Astrocyte (in vitro differentiated cells and primary cell): ENCODE data around the gene PTPRN2. TPM values are rescaled to one million over a fixed set of nuclear protein-coding genes. Genes with fewer than 3 reads are reported as not detected.

ENCODE experiments used
- DNase-seq: peaks from one replicate; pipeline ENCODE4 v3.0.0-alpha.2; 2010; ENCODE audit warnings: low read depth
- FAIRE-seq: peaks from 2 replicates; lab custom pipeline; 2011; peaks lifted over from hg19 to GRCh38; lab: Jason Lieb, UNC
- H2AFZ ChIP-seq: 2 replicates; pipeline ENCODE4 v1.6.0; 2012; ENCODE audit warnings: low read depth, low read length, inconsistent platforms
- H3K27ac ChIP-seq: 2 replicates; pipeline ENCODE4 v1.5.1; 2011; ENCODE audit warnings: low read depth, low read length, inconsistent platforms
- H3K27me3 ChIP-seq: 2 replicates; pipeline ENCODE4 v1.6.0; 2011; ENCODE audit warnings: low read length, inconsistent platforms; ENCODE audit not compliant: insufficient read depth
- H3K36me3 ChIP-seq: 2 replicates; pipeline ENCODE4 v1.5.1; 2011; ENCODE audit warnings: low read length, inconsistent platforms; ENCODE audit not compliant: insufficient read depth
- H3K4me1 ChIP-seq: 2 replicates; pipeline ENCODE4 v1.5.1; 2011; ENCODE audit warnings: low read length, inconsistent platforms; ENCODE audit not compliant: insufficient read depth
- H3K4me2 ChIP-seq: 2 replicates; pipeline ENCODE4 v1.6.0; 2012; ENCODE audit warnings: low read length, inconsistent platforms
- H3K4me3 ChIP-seq: 2 replicates; pipeline ENCODE4 v1.5.1; 2011; ENCODE audit warnings: low read depth, mild to moderate bottlenecking, low read length, inconsistent platforms; ENCODE audit not compliant: insufficient read depth
- H3K79me2 ChIP-seq: 2 replicates; pipeline ENCODE4 v1.6.0; 2012; ENCODE audit warnings: mild to moderate bottlenecking, low read length, inconsistent platforms; ENCODE audit not compliant: insufficient read depth
- H3K9ac ChIP-seq: 2 replicates; pipeline ENCODE4 v1.6.0; 2012; ENCODE audit warnings: mild to moderate bottlenecking, low read length, inconsistent platforms
- H3K9me3 ChIP-seq: 2 replicates; pipeline ENCODE4 v1.5.1; 2012; ENCODE audit warnings: low read depth, mild to moderate bottlenecking, low read length, inconsistent platforms; ENCODE audit not compliant: insufficient read depth
- H4K20me1 ChIP-seq: 2 replicates; pipeline ENCODE4 v1.6.0; 2012; ENCODE audit warnings: low read length, inconsistent platforms; ENCODE audit not compliant: insufficient read depth
- H3K27ac Mint-ChIP-seq: one replicate; pipeline ENCODE4 v1.8.0; 2021; ENCODE audit warnings: mild to moderate bottlenecking, mixed read lengths; ENCODE audit not compliant: unreplicated experiment
- H3K27me3 Mint-ChIP-seq: one replicate; pipeline ENCODE4 v1.8.0; 2021; ENCODE audit warnings: low read depth, mixed read lengths; ENCODE audit not compliant: unreplicated experiment
- H3K36me3 Mint-ChIP-seq: one replicate; pipeline ENCODE4 v1.8.0; 2021; ENCODE audit warnings: low read depth, mixed read lengths; ENCODE audit not compliant: unreplicated experiment
- H3K4me1 Mint-ChIP-seq: one replicate; pipeline ENCODE4 v1.8.0; 2021; ENCODE audit warnings: low read depth, mixed read lengths; ENCODE audit not compliant: unreplicated experiment
- H3K4me3 Mint-ChIP-seq: one replicate; pipeline ENCODE4 v1.8.0; 2021; ENCODE audit warnings: mild to moderate bottlenecking, moderate library complexity, mixed read lengths; ENCODE audit not compliant: unreplicated experiment
- H3K9me3 Mint-ChIP-seq: one replicate; pipeline ENCODE4 v1.8.0; 2021; ENCODE audit warnings: mild to moderate bottlenecking, mixed read lengths; ENCODE audit not compliant: unreplicated experiment
- EZH2 ChIP-seq: IDR thresholded peaks from 2 replicates; pipeline ENCODE4 v1.6.1; 2012; ENCODE audit warnings: mild to moderate bottlenecking, low read length, inconsistent platforms; ENCODE audit not compliant: insufficient read depth
- total RNA-seq: library from RNA; stranded (reverse); gene quantifications from 2 replicates; pipeline ENCODE4 v1.2.1, GENCODE V29; 2021
- TF ChIP-seq, protein P1 (sequence below): IDR thresholded peaks from 2 replicates; pipeline ENCODE4 v1.5.1; 2011; ENCODE audit warnings: low read depth, mild to moderate bottlenecking, inconsistent platforms, low read length, moderate library complexity; ENCODE audit not compliant: insufficient read depth

Gene PTPRN2
- total RNA-seq, 1 donor from 2014 or later, result 0.09 TPM

DNA sequence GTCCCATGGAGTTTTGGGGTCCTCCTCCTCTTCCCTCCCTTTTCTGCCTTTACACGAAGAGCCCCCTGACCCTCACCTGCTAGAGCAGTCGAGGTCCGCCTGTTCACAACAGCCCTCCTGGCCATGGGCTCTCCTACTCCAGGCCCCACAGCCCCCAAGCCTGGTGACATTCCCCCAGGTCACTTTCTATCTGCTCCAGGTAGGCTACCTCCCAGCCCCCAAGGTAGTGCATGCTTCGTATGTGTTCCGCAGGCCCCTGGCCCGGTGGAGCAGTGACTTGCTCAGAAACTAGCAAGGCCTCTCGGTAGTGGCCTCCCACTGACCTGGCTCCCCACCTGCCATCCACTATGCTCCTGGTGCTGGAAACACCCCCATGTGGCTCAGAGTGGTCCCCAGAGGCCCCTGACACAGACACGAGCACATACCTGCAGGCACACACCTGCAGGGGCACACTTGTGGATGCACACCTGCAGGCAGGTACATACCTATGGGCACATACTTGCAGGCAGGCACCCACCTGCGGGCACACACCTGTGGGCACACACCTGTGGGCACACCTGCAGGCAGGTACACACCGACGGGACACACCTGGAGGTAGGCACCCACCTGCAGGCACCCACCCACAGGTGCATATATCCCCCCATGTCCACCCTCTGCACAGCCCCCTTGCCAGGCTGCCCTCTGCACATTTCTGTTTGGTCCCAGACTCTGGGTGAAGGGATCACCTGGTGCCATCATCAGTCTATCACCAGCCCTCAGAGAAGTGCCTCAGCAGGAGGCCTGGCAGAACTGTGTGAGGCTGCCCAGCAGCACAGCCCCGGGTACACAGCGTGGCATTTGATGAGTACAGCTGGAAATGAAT is 322.5 kb downstream of the PTPRN2 start:
- DNase-seq, result no peak
- H3K9me3 Mint-ChIP-seq, result peaks cover 13% of the 10 kb centered on the region
- peaks cover 23% of the 10 kb centered on the region for H3K9me3 ChIP-seq

DNA sequence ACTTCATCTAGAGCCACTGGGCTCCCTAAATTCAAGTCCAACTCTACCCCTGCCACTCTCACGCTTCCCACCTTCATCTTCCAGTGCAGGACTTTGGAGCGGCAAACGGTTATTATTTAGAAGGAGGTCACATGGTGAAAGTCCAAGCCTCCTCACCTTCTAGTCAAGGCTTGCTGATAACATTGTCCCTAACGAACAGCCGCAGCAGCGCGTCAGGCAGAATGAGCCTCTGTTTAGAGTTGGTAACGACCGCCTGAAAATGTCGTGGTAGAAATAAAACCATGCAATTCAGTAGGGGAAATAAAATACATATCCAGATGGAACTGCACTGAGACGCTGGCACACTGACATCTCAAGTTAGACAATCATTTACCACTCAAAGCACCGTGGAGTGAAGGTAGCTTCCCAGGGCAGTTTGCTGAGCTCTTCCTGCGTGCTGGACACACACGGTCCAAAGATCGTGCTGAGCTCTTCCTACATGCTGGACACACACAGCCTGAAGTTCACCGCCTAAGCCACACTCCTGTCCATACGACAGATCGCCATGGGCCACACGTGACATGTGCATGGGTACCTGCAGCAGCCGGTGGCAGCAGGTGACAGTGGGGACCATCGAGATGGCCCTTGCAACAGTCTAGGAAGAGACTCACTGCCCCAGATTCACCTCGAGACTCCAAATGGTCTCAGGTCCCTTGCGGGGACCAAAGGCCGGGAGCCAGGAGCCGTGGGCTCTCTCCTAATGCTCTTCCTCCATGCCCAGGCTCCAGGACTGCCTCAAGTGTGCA is 323.5 kb downstream of the PTPRN2 start:
- H3K27me3 Mint-ChIP-seq, result no peaks in the 10 kb centered on the region
- Histone ChIP-seq H3K4me1 (no peaks in the 10 kb centered on the region), H3K36me3 (no peaks in the 10 kb centered on the region), H2AFZ (no peak overlapping the region), H3K9ac (no peak overlapping the region), H3K4me2 (no peak overlapping the region), H3K4me3 (no peak overlapping the region), H3K27ac (no peak overlapping the region), H4K20me1 (no peaks in the 10 kb centered on the region), H3K79me2 (no peaks in the 10 kb centered on the region), H3K27me3 (no peaks in the 10 kb centered on the region), H3K9me3 (peaks cover 27% of the 10 kb centered on the region)
- DNase-seq (no peak), FAIRE-seq (no peak)
- TF ChIP-seq, protein P1, sequence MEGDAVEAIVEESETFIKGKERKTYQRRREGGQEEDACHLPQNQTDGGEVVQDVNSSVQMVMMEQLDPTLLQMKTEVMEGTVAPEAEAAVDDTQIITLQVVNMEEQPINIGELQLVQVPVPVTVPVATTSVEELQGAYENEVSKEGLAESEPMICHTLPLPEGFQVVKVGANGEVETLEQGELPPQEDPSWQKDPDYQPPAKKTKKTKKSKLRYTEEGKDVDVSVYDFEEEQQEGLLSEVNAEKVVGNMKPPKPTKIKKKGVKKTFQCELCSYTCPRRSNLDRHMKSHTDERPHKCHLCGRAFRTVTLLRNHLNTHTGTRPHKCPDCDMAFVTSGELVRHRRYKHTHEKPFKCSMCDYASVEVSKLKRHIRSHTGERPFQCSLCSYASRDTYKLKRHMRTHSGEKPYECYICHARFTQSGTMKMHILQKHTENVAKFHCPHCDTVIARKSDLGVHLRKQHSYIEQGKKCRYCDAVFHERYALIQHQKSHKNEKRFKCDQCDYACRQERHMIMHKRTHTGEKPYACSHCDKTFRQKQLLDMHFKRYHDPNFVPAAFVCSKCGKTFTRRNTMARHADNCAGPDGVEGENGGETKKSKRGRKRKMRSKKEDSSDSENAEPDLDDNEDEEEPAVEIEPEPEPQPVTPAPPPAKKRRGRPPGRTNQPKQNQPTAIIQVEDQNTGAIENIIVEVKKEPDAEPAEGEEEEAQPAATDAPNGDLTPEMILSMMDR, result no peak
- no peak for TF ChIP-seq EZH2
- no peak overlapping the region for H3K27ac Mint-ChIP-seq
- H3K9me3 Mint-ChIP-seq, result peaks cover 14% of the 10 kb centered on the region
- H3K4me3 Mint-ChIP-seq, result no peak overlapping the region
- no peaks in the 10 kb centered on the region for H3K36me3 Mint-ChIP-seq
- no peaks in the 10 kb centered on the region for H3K4me1 Mint-ChIP-seq

More for the DNA sequence above, 322.5 kb downstream of the PTPRN2 start:
- Mint-ChIP-seq H3K27ac (no peak overlapping the region), H3K36me3 (no peaks in the 10 kb centered on the region), H3K4me3 (no peak overlapping the region), H3K4me1 (no peaks in the 10 kb centered on the region), H3K27me3 (no peaks in the 10 kb centered on the region)
- no peaks in the 10 kb centered on the region for H3K4me1 ChIP-seq
- H3K4me2 ChIP-seq, result no peak overlapping the region
- no peaks in the 10 kb centered on the region for H3K79me2 ChIP-seq
- H3K4me3 ChIP-seq, result no peak overlapping the region
- H3K27ac ChIP-seq, result no peak overlapping the region
- no peak overlapping the region for H3K9ac ChIP-seq
- H3K36me3 ChIP-seq, result no peaks in the 10 kb centered on the region
- H4K20me1 ChIP-seq, result no peaks in the 10 kb centered on the region
- TF ChIP-seq EZH2, result no peak
- TF ChIP-seq, protein P1, result no peak
- no peak overlapping the region for H2AFZ ChIP-seq
- no peaks in the 10 kb centered on the region for H3K27me3 ChIP-seq
- FAIRE-seq, result no peak
